Keratinocyte (primary cell): ENCODE results near the gene CCDC192. TPM values are rescaled to one million over a fixed set of nuclear protein-coding genes. Genes with fewer than 3 reads are reported as not detected.

ENCODE experiments used
- DNase-seq: peaks from one replicate; pipeline ENCODE4 v3.0.0-alpha.2; 2011; ENCODE audit warnings: low read depth, missing footprints, low spot score
- FAIRE-seq: peaks from 2 replicates; lab custom pipeline; 2011; peaks lifted over from hg19 to GRCh38; lab: Jason Lieb, UNC
- H2AFZ ChIP-seq: 2 replicates; pipeline ENCODE4 v1.6.0; 2012; ENCODE audit warnings: low read length, control low read depth, inconsistent platforms; ENCODE audit not compliant: control insufficient read depth
- H3K27ac ChIP-seq: 2 replicates; pipeline ENCODE4 v1.5.1; 2011; ENCODE audit warnings: low read length; ENCODE audit not compliant: control insufficient read depth, insufficient read depth
- H3K27me3 ChIP-seq: 3 replicates; pipeline ENCODE4 v1.6.0; 2011; ENCODE audit warnings: low read length; ENCODE audit not compliant: control insufficient read depth, insufficient read depth; ENCODE audit errors: extremely low read depth
- H3K36me3 ChIP-seq, 2 experiments: 2 replicates in 1 of 2; 3 replicates in 1 of 2; pipeline ENCODE4 v1.5.1; 2011; ENCODE audit warnings: low read length in 2 of 2, mild to moderate bottlenecking in 1 of 2; ENCODE audit not compliant: control insufficient read depth in 2 of 2, insufficient read depth in 2 of 2; ENCODE audit errors: extremely low read depth in 1 of 2
- H3K4me1 ChIP-seq: 3 replicates; pipeline ENCODE4 v1.5.1; 2011; ENCODE audit warnings: low read length; ENCODE audit not compliant: control insufficient read depth, insufficient read depth; ENCODE audit errors: extremely low read depth
- H3K4me2 ChIP-seq: 3 replicates; pipeline ENCODE4 v1.6.0; 2011; ENCODE audit warnings: low read depth, low read length; ENCODE audit not compliant: control insufficient read depth, insufficient read depth; ENCODE audit errors: extremely low read depth
- H3K4me3 ChIP-seq, 3 experiments: fragments of 200-600 bp in 1 of 3; sonication (generic) in 1 of 3; 2 replicates in 2 of 3; 3 replicates in 1 of 3; pipeline ENCODE4 v1.5.1; 2011 to 2016; ENCODE audit warnings: low read length in 3 of 3, mild to moderate bottlenecking in 3 of 3, control low read depth in 2 of 3, inconsistent platforms in 1 of 3, low read depth in 1 of 3, mixed read lengths in 1 of 3, mixed run types in 1 of 3, moderate library complexity in 1 of 3; ENCODE audit not compliant: control insufficient read depth in 2 of 3, insufficient read depth in 2 of 3; ENCODE audit errors: extremely low read depth in 1 of 3
- H3K79me2 ChIP-seq: 2 replicates; pipeline ENCODE4 v1.6.0; 2012; ENCODE audit warnings: low read length; ENCODE audit not compliant: control insufficient read depth, insufficient read depth
- H3K9ac ChIP-seq: 3 replicates; pipeline ENCODE4 v1.6.0; 2011; ENCODE audit warnings: low read length; ENCODE audit not compliant: control insufficient read depth, insufficient read depth; ENCODE audit errors: extremely low read depth
- H3K9me1 ChIP-seq: 3 replicates; pipeline ENCODE4 v1.6.0; 2011; ENCODE audit warnings: low read length; ENCODE audit not compliant: control insufficient read depth, insufficient read depth; ENCODE audit errors: extremely low read depth
- H3K9me3 ChIP-seq: 2 replicates; pipeline ENCODE4 v1.5.1; 2012; ENCODE audit warnings: low read depth, low read length; ENCODE audit not compliant: control insufficient read depth
- H4K20me1 ChIP-seq: 3 replicates; pipeline ENCODE4 v1.6.0; 2011; ENCODE audit warnings: low read length; ENCODE audit not compliant: control insufficient read depth, insufficient read depth; ENCODE audit errors: extremely low read depth
- EZH2 ChIP-seq: IDR thresholded peaks from one replicate; pipeline ENCODE4 v1.6.1; 2012; ENCODE audit warnings: inconsistent platforms, mild to moderate bottlenecking, low read length, moderate library complexity
- dilution Hi-C: fragments of 300-500 bp; cut with MboI; formaldehyde crosslinking; loops from one replicate; pipeline ENCODE4 v1.7.0; 2020; ENCODE audit warnings: low sequenced_read_pairs; ENCODE audit not compliant: extremely low pct_ligation_motif_present
- polyA plus RNA-seq, 5 experiments: library from polyadenylated mRNA; depleted of rRNA in 3 of 5; stranded (reverse) in 3 of 5; stranded (forward) in 1 of 5; unstranded in 1 of 5; fragments of >200 nt; gene quantifications; 1 replicate in 1 of 5; 2 replicates in 3 of 5; 3 replicates in 1 of 5; pipeline versions ENCODE4 v1.2.1 to v1.2.3, GENCODE V29; 2011 to 2012; ENCODE audit warnings: missing spikeins in 2 of 5, low read depth in 1 of 5, low replicate concordance in 1 of 5
- TF ChIP-seq, protein P1 (sequence below), 3 experiments: IDR thresholded peaks in 1 of 3; conservative IDR thresholded peaks in 1 of 3; optimal IDR thresholded peaks in 1 of 3; 2 replicates in 2 of 3; 3 replicates in 1 of 3; pipeline versions ENCODE3 to v1.5.1; 2011; ENCODE audit warnings: low read length in 3 of 3, mild to moderate bottlenecking in 3 of 3, moderate library complexity in 2 of 3, control low read depth in 1 of 3, inconsistent platforms in 1 of 3; ENCODE audit not compliant: insufficient read depth in 2 of 3; ENCODE audit errors: extremely low read depth in 1 of 3

CCDC192 gene
- polyA plus RNA-seq, 1 donor (not counting 4 experiments of a cell fraction or from before 2014, with no cell fraction given), result not detected

DNA sequence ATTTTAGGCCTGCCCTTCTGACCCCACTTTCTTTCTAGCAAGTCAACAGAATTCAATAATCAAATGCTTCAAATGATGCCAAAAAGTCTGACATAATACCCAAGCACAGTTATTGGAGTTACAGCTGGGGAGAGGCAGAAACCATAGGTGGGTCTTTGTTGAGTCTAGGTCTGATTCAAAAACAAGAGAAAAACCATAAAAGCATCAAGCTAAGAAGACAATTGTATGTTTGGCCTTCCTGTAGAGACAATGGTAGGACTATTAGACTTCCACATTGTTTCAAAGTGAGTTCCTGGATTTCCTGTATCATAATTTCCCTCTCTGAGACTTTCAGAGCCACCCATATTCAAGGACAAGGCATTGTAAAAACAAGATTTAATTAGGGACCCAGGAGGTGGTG, 16.8 kb upstream of the CCDC192 start:
- TF ChIP-seq, protein P1, sequence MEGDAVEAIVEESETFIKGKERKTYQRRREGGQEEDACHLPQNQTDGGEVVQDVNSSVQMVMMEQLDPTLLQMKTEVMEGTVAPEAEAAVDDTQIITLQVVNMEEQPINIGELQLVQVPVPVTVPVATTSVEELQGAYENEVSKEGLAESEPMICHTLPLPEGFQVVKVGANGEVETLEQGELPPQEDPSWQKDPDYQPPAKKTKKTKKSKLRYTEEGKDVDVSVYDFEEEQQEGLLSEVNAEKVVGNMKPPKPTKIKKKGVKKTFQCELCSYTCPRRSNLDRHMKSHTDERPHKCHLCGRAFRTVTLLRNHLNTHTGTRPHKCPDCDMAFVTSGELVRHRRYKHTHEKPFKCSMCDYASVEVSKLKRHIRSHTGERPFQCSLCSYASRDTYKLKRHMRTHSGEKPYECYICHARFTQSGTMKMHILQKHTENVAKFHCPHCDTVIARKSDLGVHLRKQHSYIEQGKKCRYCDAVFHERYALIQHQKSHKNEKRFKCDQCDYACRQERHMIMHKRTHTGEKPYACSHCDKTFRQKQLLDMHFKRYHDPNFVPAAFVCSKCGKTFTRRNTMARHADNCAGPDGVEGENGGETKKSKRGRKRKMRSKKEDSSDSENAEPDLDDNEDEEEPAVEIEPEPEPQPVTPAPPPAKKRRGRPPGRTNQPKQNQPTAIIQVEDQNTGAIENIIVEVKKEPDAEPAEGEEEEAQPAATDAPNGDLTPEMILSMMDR (optimal IDR thresholded peaks at IDR 0.05 in 1 of 3, IDR thresholded peaks at IDR 0.05 in 1 of 3, conservative IDR thresholded peaks at IDR 0.05 in 1 of 3; ENCODE audit: extremely low read depth in 1 of 3, insufficient read depth in 2 of 3, low read length in 3 of 3), result no peak
- no peak for TF ChIP-seq EZH2
- no peak overlapping the region for H3K4me2 ChIP-seq
- no peaks in the 10 kb centered on the region for H3K27me3 ChIP-seq
- no peak for DNase-seq
- no peak overlapping the region for H3K9ac ChIP-seq
- no peaks in the 10 kb centered on the region for H4K20me1 ChIP-seq
- H3K4me1 ChIP-seq, result no peaks in the 10 kb centered on the region
- no peak for FAIRE-seq
- H3K27ac ChIP-seq, result no peak overlapping the region
- no peak overlapping the region for H2AFZ ChIP-seq
- dilution Hi-C loops, result no loop called here
- H3K9me1 ChIP-seq, result no peaks in the 10 kb centered on the region
- H3K9me3 ChIP-seq, result no peaks in the 10 kb centered on the region
- no peaks in the 10 kb centered on the region for H3K79me2 ChIP-seq
- no peaks in the 10 kb centered on the region for H3K36me3 ChIP-seq
- H3K4me3 ChIP-seq, result no peak overlapping the region

DNA sequence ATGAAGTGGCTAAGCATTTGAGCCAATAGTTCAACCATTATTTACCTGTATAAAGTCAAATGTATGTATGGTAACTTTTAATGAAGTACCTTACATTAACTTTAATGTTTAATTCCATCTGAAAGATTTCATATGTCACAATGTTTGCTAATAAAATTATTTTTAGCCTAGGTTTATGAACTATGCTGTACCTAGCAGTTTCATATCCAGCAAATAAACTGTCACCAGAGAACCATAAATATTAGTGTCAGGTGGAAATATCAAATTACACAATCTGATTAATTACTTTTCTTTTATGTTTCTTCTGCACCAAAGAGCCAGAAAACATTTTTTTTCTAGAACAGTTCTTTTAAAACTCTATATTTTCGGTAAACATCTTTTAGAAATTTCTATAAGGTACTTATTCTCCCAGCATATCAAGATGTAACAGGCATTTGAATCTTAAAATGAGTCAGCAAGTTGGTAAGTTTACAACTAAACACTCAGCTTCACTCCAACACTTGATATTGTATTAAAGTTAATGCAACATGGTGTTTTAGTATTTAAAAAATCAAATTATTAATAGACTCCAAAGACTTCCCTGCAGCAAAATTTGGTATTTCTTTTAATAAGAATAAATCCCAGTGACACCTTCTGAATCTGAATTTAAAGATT, 8.5 kb upstream of the CCDC192 start:
- TF ChIP-seq, protein P1 (optimal IDR thresholded peaks at IDR 0.05 in 1 of 3, IDR thresholded peaks at IDR 0.05 in 1 of 3, conservative IDR thresholded peaks at IDR 0.05 in 1 of 3; ENCODE audit: extremely low read depth in 1 of 3, insufficient read depth in 2 of 3, low read length in 3 of 3), result no peak
- no peak for TF ChIP-seq EZH2
- Histone ChIP-seq H3K27me3 (peaks cover 13% of the 10 kb centered on the region), H3K4me3 (no peak overlapping the region), H3K27ac (no peak overlapping the region), H4K20me1 (no peaks in the 10 kb centered on the region), H3K9ac (no peak overlapping the region), H2AFZ (no peak overlapping the region), H3K9me1 (no peaks in the 10 kb centered on the region), H3K36me3 (no peaks in the 10 kb centered on the region), H3K79me2 (no peaks in the 10 kb centered on the region), H3K4me2 (no peak overlapping the region), H3K4me1 (no peaks in the 10 kb centered on the region), H3K9me3 (no peaks in the 10 kb centered on the region)
- DNase-seq (no peak), FAIRE-seq (no peak)
- dilution Hi-C loops, result no loop called here
